Activated effector memory CD4-positive, alpha-beta T cell treated with anti-CD3 and anti-CD28 coated beads, Interleukin-2, amount 50 U/mL, for 16 hours (primary cell): ENCODE data around the gene MADD.
A peak's percentile ranks its signal among the peaks of the same experiment; 100 is the strongest.
"Not testable (repeated sequence)": the region's sequence is repeated elsewhere in the genome, so short reads cannot be mapped to it uniquely, and the experiment has no call there.

Experiments used
- DNase-seq: peaks from one replicate; pipeline ENCODE4 v3.0.0-alpha.2; 2020

MADD gene

DNA sequence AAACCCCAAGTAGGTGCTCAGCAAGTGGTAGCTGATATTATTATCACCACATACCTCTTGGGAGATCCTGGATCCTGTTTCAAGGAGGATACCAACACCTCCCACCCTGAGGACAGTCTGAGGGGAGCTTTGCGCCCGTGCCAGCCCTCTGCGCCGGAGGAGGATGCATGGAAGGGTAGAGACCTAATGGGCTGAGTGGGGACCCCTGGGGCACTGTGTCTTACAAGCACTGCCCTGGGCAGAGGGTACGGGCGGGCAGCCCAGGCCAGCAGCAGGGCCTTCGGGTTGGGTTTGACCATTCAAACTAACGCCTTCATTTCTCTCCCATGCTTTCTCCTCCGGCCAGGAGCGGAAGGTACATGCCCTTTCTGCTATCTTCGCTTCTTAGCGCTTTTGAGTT lies 56.3 kb downstream of the MADD start:
- DNase-seq = peak; percentile 58

DNA sequence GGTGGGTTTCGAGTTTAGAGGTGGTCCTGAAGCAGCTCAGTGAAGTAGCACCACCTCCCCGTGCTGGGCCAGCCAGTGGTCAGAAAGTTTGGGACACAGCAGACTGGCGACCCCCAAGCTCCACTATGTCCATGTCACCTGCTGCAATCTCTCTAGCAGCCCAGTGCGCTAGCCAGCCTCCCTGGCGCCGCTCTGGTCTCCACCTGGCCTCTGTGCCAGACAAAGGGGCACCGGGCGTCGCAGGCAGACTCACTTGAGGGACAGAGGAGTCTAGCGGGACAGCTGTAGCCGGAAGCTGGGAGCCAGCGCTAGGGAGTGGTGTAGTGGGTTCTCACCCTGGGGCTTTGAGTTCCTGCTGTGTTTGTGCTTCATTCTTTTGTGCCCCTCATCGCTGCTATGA lies 57.1 kb downstream of the MADD start:
- DNase-seq = no peak

DNA sequence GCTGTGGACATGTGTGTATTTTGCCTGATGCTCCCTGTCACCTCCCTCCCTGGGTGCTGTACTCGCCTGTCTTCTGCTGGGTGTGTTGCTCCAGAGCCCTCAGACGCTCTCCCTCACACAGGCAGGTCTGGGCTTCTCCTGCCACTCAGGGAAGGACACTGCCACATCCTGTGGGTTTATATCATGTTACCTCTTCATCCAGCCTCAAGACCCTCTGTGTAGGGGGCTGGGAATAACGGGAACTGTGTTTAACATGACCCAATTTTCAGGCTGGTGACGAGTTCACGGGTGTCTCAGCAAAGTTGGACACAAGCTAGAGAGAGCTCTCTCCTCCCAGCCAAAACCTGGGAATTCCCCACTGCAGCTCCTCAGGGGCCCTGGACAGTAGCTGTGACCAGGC lies 58.0 kb downstream of the MADD start:
- no peak for DNase-seq

DNA sequence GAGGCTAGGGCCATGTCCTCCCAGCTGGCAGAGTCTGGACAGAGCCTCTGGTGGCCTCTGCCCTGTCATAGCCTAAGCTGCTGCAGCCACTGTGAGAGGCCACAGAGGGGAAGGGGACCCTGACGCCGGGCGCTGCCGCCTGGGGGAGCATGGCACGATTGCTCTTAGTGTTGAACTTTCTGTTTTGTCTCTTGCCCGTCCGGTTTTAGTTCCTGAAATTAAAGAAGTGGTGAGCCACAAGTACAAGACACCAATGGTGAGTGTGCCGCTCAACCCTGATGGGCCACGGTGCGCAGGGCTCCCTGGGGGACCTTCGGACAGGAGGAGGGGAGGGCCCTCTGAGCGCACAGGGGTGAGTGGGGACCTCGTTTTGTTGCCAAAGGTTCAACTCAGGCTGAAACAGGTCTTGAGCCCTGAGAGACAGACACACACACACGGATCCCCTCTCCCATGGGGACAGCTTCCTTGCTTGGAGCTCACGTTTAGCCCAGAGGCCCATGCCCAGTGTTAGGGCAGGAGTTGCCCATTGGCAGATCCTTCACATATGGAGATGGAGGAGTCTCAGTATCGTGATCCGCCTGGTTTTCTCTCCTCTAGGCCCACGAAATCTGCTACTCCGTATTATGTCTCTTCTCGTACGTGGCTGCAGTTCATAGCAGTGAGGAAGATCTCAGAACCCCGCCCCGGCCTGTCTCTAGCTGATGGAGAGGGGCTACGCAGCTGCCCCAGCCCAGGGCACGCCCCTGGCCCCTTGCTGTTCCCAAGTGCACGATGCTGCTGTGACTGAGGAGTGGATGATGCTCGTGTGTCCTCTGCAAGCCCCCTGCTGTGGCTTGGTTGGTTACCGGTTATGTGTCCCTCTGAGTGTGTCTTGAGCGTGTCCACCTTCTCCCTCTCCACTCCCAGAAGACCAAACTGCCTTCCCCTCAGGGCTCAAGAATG lies 58.8 kb downstream of the MADD start:
- no peak for DNase-seq

DNA sequence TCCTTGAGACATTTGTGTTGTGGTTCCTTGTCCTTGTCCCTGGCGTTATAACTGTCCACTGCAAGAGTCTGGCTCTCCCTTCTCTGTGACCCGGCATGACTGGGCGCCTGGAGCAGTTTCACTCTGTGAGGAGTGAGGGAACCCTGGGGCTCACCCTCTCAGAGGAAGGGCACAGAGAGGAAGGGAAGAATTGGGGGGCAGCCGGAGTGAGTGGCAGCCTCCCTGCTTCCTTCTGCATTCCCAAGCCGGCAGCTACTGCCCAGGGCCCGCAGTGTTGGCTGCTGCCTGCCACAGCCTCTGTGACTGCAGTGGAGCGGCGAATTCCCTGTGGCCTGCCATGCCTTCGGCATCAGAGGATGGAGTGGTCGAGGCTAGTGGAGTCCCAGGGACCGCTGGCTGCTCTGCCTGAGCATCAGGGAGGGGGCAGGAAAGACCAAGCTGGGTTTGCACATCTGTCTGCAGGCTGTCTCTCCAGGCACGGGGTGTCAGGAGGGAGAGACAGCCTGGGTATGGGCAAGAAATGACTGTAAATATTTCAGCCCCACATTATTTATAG lies 59.6 kb downstream of the MADD start:
- DNase-seq = no peak

DNA sequence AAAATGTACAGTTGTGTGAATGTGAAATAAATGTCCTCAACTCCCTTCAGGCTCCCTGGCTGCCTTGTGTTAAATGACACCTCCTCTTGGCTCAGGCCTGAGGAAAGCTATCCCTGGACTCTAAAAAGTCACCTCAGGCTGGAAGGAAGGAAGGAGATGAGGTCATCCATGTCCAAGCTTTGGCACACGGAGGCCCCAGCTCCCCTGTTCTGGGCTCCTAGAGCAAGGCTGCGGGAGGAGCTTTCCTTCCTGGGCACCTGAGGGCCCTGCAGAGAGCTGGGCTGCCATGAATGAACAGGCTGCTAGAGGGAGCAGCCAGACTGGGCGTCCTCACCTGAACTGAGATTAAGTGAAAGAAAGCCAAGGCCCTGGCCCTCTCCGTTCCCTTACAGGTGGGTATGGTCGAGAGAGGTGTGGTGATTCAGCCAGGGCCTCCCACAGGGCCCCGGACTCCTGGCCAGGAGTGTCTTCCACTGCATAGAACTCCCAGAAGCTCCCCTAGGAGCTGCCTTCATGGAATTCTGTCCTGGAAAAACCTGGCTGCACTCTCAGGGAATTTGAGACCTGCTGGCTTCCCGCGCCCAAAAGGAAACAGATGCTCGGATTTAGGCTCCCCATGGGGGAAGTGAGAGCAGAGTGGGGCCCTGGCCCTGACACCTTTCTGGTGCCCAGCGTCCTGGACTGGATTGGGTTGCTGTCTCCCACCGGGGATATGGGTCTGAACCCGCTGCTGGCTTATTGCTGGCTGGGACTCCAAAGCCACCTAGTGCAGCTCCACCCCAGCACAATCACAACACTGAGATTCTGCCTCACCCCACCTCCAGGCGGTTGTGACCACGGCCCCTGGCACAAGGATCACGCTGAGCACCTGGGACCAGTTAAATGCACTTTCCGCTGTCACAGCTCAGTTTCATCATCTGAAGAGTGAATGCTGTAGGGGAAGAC lies 60.3 kb downstream of the MADD start:
- no peak for DNase-seq

DNA sequence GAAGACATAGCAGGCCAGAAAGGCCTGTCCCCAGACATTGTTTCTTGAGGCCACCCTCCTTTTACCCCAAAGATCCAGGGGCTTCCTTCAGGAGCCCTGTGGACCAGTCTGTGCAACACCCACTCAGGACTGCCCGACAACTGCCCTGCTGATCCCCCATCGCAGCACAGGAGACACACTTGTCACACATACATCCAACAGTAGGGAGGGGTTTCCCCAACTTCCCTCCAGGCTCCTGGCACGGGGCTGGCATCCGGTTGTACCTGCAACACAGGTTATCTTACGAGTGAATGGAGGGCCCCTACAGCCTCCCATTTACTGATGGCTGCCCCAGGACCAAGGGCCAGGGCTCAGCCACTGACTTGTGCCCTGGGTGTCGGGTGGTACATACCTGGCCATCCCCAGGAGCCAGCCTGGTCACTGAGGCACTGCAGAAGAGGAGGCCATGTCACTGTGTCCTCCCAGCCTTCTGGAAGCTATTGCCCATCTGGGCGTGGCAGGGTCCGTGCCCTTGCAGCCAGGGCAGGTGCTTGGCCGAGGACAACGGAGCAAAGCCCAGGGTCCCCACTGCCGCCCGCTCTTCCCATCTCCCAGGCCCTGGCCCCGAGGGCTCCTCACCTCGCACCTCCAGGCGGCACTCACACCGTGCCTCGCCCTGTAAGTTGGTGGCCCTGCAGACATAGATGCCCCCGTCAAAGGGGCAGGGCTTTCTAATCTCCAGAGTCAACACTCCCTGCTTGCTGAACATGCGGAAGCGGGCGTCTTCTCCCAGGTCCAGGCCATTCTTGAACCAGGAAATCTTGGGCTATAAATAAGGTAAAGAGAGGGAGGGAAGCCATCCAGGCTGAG lies 61.7 kb downstream of the MADD start:
- DNase-seq = no peak

DNA sequence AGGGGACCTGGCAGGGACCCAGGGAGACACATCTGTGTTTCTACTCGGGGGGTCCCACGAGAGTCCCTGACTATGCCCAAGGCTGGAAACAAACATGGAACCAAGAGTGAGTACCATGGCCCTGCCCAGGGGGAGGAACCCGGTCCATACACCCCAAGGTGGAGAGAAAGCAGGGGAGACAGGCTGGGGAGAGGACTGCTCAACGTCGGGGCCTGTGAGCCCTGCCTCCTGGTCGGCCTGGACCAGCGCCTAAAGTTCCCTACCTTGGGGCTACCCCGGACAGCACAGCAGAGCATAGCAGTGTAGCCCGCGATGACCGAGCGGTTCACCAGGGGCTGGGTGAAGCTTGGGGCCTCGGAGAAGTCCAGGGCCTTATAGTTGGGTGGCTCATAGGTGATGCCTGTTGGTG lies 62.4 kb downstream of the MADD start:
- DNase-seq = no peak

DNA sequence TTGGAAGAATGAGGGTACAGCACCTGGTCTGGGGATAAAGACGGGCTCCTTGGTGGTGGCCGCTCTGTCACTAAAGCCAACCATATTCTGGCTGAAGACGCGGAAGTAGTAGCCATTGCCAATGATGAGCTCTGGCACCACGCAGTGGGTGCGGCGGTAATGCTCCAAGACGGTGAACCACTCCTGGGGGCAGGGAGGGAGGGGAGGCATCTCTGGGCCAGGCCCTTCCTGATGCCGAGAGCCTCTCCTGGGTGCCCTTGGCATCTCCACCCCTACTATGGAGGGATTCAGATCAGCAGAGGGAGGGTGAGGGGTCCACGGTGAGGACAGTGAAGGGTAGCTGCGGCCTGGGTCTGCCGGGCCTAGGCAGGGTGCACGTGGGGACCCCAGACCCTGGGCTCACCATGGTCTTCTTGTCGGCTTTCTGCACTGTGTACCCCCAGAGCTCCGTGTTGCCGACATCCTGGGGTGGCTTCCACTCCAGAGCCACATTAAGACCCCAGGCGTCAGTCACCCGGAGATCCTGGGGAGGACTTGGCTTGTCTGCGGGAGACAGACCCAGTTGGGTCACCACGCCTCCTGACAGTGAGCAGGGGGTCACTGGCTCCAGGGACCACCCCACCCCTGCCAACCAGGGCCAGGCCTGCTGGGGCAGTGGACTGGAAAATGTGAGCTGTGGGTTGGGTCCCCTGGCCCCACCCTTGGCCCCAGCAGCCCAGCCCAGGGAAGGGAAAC lies 63.0 kb downstream of the MADD start:
- no peak for DNase-seq

DNA sequence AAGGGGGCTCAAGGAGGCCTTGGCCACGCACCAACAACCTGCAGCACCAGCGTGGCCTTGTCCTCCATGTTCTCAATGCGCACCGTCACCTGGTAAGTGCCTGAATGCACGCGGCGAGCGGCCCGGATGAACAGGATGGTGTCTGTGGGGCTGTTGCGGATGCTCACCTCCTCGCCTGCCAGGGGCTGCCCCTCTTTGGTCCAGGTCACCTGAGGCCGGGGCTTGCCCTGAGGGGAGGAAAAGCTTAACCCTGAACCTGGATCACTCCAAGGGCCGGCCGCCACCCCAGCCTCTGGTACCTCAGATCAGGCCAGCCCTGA lies 63.6 kb downstream of the MADD start:
- no peak for DNase-seq

DNA sequence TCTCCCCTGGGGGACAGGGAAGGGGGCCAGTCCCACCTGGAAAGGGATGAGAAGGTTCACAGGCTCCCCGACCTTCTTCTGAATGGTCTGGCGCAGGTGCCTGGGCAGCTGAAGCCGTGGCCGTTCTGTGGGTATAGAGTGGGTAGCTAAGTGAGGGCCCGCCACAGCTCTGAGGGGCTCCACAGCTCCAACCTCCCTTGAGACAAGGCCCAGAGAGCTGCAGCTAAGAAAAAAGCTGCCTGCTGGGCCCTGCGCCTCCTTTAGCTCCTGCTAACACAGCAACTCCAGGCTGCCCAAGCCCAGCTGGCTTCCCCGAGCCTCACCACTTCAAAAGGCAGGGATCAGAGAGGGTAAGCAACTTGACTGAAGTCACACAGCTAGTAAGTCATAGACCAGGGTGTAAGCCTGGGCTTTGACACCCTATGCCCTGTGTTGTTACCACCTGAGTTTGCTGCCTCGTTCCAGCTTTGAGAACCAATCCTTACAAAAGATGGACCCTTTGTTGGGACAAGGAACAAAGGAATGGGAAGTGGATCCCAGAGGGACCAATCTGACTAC lies 64.0 kb downstream of the MADD start:
- no peak for DNase-seq

DNA sequence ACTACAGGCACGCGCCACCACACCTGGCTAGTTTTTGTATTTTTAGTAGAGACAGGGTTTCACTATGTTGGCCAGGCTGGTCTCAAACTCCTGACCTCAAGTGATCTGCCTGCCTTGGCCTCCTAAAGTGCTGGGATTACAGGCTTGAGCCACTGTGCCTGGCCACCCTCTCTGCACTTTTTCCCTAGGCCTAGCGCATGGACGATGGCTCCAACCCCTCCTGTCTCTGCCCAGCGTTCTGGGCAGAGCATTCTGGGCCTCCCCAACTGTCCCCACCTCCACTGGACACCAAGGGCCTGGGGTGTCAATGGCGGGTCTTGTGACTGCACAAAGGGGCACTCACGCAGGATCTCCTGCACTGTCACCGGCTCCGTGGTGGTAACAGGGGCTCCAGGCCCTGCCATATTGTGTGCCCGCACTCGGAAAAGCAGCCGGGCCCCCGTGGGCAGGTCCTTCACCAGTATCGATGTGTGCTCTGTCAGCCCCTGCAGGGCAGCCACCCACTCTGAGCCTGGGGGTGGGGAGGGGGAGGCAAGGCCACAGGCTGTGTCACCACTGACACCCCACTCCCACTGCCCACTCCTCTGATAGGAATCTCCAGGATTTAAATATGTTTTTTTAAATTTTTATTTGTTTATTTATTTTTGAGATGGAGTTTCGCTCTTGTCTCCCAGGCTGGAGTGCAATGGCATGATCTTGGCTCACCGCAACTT lies 64.9 kb downstream of the MADD start:
- DNase-seq = not testable (repeated sequence)

DNA sequence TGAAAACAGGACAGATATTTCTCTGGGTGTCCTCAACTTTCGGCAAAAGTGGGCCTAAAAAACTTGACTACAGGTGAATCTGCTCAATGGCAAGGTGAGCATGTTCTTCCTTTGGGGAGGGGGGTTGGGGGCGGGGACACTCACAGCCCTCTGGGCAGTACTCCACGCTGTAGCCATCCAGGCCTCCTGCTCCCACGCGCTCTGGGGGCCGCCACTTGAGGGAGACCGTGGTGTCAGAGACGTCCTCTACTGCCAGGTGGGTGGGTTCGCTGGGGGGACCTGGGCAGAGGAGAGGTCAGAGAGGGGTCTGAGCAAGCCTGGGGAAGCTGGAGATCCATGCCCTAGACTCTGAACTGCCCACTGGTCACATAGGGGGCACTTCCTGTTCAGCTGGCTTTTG lies 65.8 kb downstream of the MADD start:
- DNase-seq = no peak

DNA sequence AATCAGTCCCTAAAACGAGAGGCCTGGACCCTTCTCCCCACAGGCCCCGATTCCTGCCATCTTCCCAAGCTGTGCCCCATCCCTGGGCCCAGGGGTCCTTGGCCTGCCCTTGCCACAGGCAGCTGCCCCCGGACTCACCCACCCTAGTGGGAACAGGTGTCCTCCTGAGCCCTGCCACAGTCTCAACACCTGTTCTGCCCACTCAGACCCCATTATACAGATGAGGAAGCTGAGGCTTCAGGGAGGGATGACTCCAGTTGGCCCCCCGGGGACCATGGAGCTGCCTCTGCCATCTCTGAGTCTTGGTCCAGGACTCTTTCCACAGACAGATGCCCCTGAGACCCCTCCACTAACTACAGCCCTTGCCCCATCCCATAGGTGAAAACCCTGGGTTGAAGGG lies 66.7 kb downstream of the MADD start:
- DNase-seq = no peak

DNA sequence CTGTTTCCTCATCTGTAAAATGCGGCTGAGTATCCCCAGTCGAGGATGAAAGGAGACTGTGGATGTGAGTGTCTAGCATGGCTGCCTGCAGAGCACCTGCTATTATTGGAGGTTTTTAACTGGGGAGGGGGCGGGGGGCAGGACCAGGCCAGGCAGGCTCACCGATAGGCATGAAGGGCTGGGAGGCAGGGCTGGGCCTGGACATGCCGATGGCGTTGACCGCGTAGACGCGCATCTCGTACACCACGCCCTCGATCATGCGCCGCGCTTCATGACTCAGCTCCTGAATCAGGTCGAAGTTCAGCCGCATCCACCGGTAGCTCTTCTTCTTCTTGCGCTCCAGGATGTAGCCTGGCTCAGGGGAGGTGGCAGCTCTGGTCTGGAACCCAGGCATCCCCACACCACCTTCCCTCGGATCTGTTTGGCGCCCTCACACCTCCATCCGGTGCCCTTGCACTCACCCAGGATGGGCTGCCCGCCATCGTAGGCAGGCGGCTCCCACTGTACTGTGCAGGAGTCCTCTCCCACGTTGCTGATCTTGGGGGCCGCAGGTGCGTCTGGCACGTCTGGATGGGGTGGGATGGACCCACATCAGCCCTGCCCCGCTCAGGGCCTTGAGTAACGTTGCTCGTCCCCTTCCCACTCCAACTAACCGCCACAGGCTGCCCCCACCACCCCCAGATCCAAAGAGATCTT lies 67.4 kb downstream of the MADD start:
- no peak for DNase-seq

DNA sequence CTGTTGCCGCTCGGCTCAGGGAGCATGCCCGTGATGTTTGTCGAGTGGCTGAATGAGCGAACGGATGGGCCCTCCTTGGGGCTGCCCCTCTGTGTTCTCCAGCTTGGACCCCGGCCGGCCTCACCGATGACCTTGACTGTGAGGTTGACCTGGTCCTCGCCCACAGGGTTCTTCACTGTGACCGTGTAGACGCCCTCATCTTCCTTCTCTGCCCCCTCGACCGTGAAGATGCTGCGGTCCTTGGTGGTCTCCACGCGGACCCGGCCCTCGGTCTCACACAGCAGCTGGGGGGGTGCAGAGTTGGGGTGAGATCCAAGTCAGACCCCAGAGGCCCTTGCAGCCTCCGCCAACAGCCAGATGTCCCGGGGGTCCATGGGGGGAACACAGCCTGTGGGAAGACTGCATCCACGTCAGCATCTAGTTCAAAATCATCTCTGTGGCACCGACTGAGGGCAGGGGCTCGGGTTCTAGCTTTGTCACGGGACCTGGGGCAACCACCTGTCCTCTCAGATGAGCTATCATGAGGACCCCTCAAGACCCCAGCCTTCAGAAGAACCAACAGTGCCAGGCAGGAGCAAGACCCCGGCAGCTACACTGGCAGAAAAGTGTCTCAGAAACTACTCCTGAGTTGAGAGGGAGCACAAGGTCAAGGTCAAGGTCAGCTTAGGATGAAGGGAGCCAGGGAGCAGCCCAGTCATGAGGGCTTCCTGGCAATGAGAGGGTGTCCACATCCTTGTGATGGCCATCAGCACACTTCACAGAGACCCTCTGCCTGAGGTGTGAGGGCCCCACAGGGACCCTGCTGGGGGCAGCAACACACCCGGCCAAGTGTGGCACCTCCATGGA lies 68.7 kb downstream of the MADD start:
- no peak for DNase-seq

DNA sequence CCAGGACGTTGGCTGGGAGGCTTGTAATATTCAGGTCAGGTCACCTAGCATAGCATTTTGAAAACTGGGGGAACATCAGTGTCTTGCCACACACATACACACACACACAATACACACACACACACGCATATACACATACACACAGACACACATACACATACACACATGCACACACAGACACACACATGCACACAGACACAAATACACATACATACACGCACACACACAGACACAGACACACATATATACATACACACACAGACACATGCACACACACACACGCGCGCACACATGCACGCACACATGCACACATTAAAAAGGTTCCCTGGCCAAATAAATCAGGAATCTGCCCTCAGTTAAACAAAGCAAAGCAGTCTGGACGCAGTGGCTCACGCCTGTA lies 70.1 kb downstream of the MADD start:
- no peak for DNase-seq

DNA sequence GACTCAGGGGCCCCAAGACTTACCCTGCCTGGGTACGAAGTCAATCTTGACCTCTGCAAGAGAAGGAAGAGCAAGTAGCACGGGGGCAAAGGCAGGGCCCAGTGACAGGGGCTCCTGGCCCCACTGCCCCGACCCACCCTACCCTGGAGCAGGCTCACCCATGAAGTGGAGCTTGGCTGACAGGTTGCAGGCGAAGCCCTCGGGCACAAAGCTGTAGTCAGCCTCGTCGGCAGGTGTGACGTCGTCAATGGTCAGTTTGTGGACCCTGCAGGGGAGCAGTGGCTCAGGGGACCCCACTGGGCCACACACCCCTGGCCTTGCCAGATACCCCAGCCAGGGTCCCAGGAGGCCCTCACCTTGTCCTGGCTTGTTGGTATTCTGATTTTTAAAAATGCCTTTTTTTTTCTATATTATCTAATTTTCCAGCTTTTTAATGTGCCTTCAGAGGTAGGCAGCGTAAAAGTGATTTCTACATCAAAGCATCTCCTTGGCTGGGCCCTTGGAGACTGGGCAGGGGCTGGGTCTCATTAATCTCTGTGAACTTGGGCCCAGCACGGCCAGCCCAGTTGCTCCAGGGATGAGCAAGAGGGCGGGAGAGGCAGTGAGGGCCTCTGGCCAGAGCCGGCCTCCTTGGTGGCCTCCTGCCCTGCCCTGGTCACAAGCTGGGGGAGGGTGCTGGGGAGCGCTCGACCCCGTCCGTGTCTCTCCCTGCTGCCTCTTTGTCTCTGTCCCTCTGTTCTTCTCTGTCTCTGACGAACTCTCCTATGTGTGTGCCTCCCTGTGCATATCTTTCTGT lies 71.2 kb downstream of the MADD start:
- DNase-seq = no peak
